HEK293T (cell line): Measurements from ENCODE around the gene RHBG.

Source experiments
- CTCF ChIA-PET: fragments of 350-600 bp; formaldehyde crosslinking; extraction: SDS; loops from one replicate; lab custom pipeline; 2021; ENCODE audit warnings: antibody characterized with exemption, inconsistent platforms; lab: Yijun Ruan, JAX
- POLR2A ChIA-PET: fragments of 350-600 bp; formaldehyde crosslinking; extraction: SDS; loops from one replicate; lab custom pipeline; 2020; ENCODE audit warnings: antibody characterized with exemption, inconsistent platforms; lab: Yijun Ruan, JAX
- DNase-seq: peaks from one replicate; pipeline ENCODE4 v3.0.0; 2012; ENCODE audit warnings: mixed read lengths; ENCODE audit errors: extremely low spot score
- ARNT ChIP-seq: fragments of 450-650 bp; IDR thresholded peaks from 2 replicates; pipeline ENCODE4 v1.6.1; 2017; ENCODE audit warnings: mild to moderate bottlenecking
- BHLHE40 ChIP-seq: fragments of 450-650 bp; IDR thresholded peaks from 2 replicates; pipeline ENCODE4 v1.6.1; 2016; ENCODE audit warnings: mild to moderate bottlenecking, moderate library complexity, borderline replicate concordance
- CTBP1 ChIP-seq: fragments of 450-650 bp; IDR thresholded peaks from 2 replicates; pipeline ENCODE4 v1.6.1; 2016; ENCODE audit warnings: borderline replicate concordance
- ELF4 ChIP-seq: fragments of 450-650 bp; IDR thresholded peaks from 2 replicates; pipeline ENCODE4 v1.6.1; 2017; ENCODE audit warnings: antibody characterized with exemption
- FOXA1 ChIP-seq: fragments of 450-650 bp; IDR thresholded peaks from 2 replicates; pipeline ENCODE4 v1.6.1; 2016; ENCODE audit warnings: mild to moderate bottlenecking
- FOXK2 ChIP-seq: fragments of 450-650 bp; IDR thresholded peaks from 2 replicates; pipeline ENCODE4 v1.6.1; 2016; ENCODE audit warnings: mild to moderate bottlenecking
- FOXM1 ChIP-seq: fragments of 450-650 bp; IDR thresholded peaks from 2 replicates; pipeline ENCODE4 v1.6.1; 2017; ENCODE audit warnings: mild to moderate bottlenecking, borderline replicate concordance
- HDGF ChIP-seq: fragments of 450-650 bp; IDR thresholded peaks from 2 replicates; pipeline ENCODE4 v1.6.1; 2017; ENCODE audit warnings: antibody characterized with exemption, borderline replicate concordance
- L3MBTL2 ChIP-seq: fragments of 450-650 bp; conservative IDR thresholded peaks from 2 replicates; pipeline ENCODE4 v1.6.1; 2016; ENCODE audit warnings: mild to moderate bottlenecking
- LEF1 ChIP-seq: fragments of 450-650 bp; IDR thresholded peaks from 2 replicates; pipeline ENCODE4 v1.6.1; 2017; ENCODE audit warnings: mild to moderate bottlenecking, borderline replicate concordance
- NFRKB ChIP-seq: fragments of 450-650 bp; IDR thresholded peaks from 2 replicates; pipeline ENCODE4 v1.6.1; 2016; ENCODE audit warnings: mild to moderate bottlenecking, moderate library complexity
- PKNOX1 ChIP-seq: fragments of 450-650 bp; IDR thresholded peaks from 2 replicates; pipeline ENCODE4 v1.6.1; 2016
- SP1 ChIP-seq: fragments of 450-650 bp; IDR thresholded peaks from 2 replicates; pipeline ENCODE4 v1.6.1; 2017
- SUZ12 ChIP-seq: fragments of 450-650 bp; IDR thresholded peaks from 2 replicates; pipeline ENCODE4 v1.6.1; 2016; ENCODE audit warnings: mild to moderate bottlenecking
- TARDBP ChIP-seq: fragments of 450-650 bp; IDR thresholded peaks from 2 replicates; pipeline ENCODE4 v1.6.1; 2016
- ZNF384 ChIP-seq: fragments of 450-650 bp; IDR thresholded peaks from 2 replicates; pipeline ENCODE4 v1.6.1; 2016

RHBG gene

GRCh38 chr1:156356262-156356874, 12.6 kb upstream of the RHBG start:
- TF ChIP-seq BHLHE40: no peak
- TF ChIP-seq TARDBP: no peak
- TF ChIP-seq PKNOX1: no peak
- no peak for TF ChIP-seq ELF4
- no peak for TF ChIP-seq FOXA1

GRCh38 chr1:156356875-156357534, 12.0 kb upstream of the RHBG start:
- POLR2A ChIA-PET: no interaction called here
- DNase-seq: peak; percentile 84
- CTCF ChIA-PET: interaction anchor here (1.0 to 1.5 kb wide), 2 partner anchors 9 to 16 kb away, joined by 3 to 4 read pairs; no protein-coding TSS in a partner anchor

More at GRCh38 chr1:156356262-156356874, 12.6 kb upstream of the RHBG start:
- ChIA-PET POLR2A (no interaction called here), CTCF (interaction anchor here (0.8 to 1.5 kb wide), 2 partner anchors 8 to 81 kb away, joined by 3 read pairs; no protein-coding TSS in a partner anchor)
- DNase-seq: no peak

GRCh38 chr1:156357977-156358376, 11.0 kb upstream of the RHBG start:
- DNase-seq: no peak
- TF ChIP-seq BHLHE40 (no peak), CTBP1 (no peak), PKNOX1 (no peak), L3MBTL2 (no peak), LEF1 (no peak), SP1 (no peak), ZNF384 (no peak), TARDBP (no peak), FOXA1 (no peak), FOXM1 (no peak), NFRKB (no peak), FOXK2 (no peak), SUZ12 (no peak), HDGF (no peak), ELF4 (no peak), ARNT (no peak)
- ChIA-PET POLR2A (interaction anchor here (1.4 to 3.0 kb wide), 2 partner anchors 20 to 75 kb away, joined by 4 to 10 read pairs; partner anchors contain the start of genes CCT3, SMG5 and TSACC), CTCF (interaction anchor here (1.0 to 1.9 kb wide), 4 partner anchors 15 to 229 kb away, joined by 4 to 12 read pairs (median 5); no protein-coding TSS in a partner anchor)

More at GRCh38 chr1:156356875-156357534, 12.0 kb upstream of the RHBG start:
- TF ChIP-seq FOXK2: no peak

GRCh38 chr1:156358641-156359040, 10.4 kb upstream of the RHBG start:
- POLR2A ChIA-PET: interaction anchor here (1.1 to 3.0 kb wide), 4 partner anchors 11 to 76 kb away, joined by 3 to 10 read pairs (median 4); partner anchors contain the start of genes CCT3, SMG5 and TSACC
- no peak for DNase-seq
- CTCF ChIA-PET: interaction anchor here (0.5 to 1.9 kb wide), 12 partner anchors 13 to 331 kb away, joined by 3 to 12 read pairs (median 4); partner anchors contain the start of gene SMG5
- TF ChIP-seq SP1: no peak
- no peak for TF ChIP-seq ELF4
- TF ChIP-seq NFRKB: no peak
- TF ChIP-seq FOXA1: no peak
- TF ChIP-seq FOXK2: no peak
- no peak for TF ChIP-seq SUZ12
- no peak for TF ChIP-seq CTBP1
- no peak for TF ChIP-seq PKNOX1
- no peak for TF ChIP-seq LEF1
- TF ChIP-seq ZNF384: no peak
- no peak for TF ChIP-seq L3MBTL2
- TF ChIP-seq ARNT: no peak
- TF ChIP-seq FOXM1: no peak
- TF ChIP-seq HDGF: no peak
- no peak for TF ChIP-seq BHLHE40
- TF ChIP-seq TARDBP: no peak

- CTCF ChIA-PET: interaction anchor here (0.5 to 1.9 kb wide), 16 partner anchors 12 to 330 kb away, joined by 3 to 12 read pairs (median 4); partner anchors contain the start of gene SMG5
- DNase-seq: no peak
- TF ChIP-seq SP1: no peak
- no peak for TF ChIP-seq FOXM1
- no peak for TF ChIP-seq L3MBTL2
- no peak for TF ChIP-seq TARDBP
- POLR2A ChIA-PET: interaction anchor here (1.1 to 3.0 kb wide), 4 partner anchors 12 to 77 kb away, joined by 3 to 10 read pairs (median 4); partner anchors contain the start of genes CCT3, SMG5 and TSACC
These were observed 9.8 kb upstream of the RHBG start for GRCh38 chr1:156359249-156359648.

GRCh38 chr1:156359973-156360372, 9.0 kb upstream of the RHBG start:
- ChIA-PET POLR2A (interaction anchor here (1.4 to 3.0 kb wide), 2 partner anchors 11 to 77 kb away, joined by 3 to 10 read pairs; partner anchors contain the start of gene SMG5), CTCF (interaction anchor here (0.6 to 1.9 kb wide), 6 partner anchors 11 to 323 kb away, joined by 3 to 6 read pairs (median 4); partner anchors contain the start of gene SMG5)

More at GRCh38 chr1:156359973-156360372, 9.0 kb upstream of the RHBG start:
- peak; percentile 73 for DNase-seq
- TF ChIP-seq SUZ12 (no peak), L3MBTL2 (no peak), TARDBP (no peak), BHLHE40 (no peak), HDGF (no peak), FOXA1 (no peak), PKNOX1 (no peak), FOXK2 (no peak)
